GM19455 (cell line): ENCODE results near the gene NPHP4.
"Not testable (repeated sequence)": the region's sequence is repeated elsewhere in the genome, so short reads cannot be mapped to it uniquely, and the experiment has no call there.

Experiments used
- ATAC-seq: cut with Tn5 transposase; IDR thresholded peaks from one replicate; pipeline ENCODE4 v1.9.1; 2021; ENCODE audit not compliant: unreplicated experiment

NPHP4 gene

DNA sequence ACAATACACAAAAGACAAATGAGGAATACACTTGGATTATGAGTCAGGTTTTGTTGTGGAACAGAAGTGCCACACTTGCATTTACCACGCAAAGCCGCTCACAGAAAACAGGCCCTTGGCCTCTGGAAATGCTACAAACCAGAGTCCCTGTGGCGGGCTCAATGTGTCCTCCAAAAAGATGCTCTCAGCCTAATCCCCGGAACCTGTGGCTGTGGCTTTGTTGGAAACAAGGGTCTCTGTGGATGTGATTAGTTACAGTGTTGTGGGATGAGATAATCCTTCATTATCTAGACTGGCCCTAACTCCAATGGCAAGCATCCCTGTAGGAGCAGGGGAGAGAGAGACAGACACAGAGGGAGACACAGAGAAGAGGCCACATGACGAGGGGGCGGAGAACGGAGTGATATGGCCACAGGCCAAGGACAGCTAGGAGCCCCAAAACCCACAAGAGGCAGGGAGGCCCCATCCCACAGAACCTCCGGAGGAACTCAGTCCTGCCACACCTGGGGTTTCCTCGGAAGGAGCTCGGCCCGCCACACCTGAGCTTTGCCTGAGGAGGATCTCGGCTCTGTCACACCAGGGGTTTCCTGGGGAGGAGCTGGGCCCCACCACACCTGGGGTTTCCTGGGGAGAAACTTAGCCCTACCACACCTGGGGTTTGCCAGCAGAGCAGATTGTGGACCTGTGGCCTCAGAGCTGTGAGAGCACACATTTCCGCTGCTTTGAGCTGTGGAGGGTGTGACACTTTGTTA lies 55.4 kb downstream of the NPHP4 start:
- no peak for ATAC-seq

DNA sequence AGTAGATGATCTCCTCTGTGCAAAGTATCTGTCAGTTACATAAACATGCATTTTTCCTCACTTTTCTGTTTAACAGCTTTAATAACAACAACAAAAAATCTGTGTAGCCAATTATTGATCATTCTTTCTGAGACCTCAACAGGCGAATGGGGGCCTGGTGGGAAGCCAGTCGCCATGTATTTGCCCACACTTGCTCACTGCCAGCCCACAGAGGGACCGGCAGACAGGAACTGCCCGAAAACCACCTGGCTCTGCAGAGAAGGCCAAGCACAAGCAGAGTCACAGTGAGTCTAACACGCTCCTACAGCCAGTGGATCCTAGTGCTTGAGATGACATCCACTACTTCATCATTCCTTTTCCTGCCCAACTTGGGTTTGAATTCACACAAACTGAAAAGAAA lies 56.1 kb downstream of the NPHP4 start:
- no peak for ATAC-seq

DNA sequence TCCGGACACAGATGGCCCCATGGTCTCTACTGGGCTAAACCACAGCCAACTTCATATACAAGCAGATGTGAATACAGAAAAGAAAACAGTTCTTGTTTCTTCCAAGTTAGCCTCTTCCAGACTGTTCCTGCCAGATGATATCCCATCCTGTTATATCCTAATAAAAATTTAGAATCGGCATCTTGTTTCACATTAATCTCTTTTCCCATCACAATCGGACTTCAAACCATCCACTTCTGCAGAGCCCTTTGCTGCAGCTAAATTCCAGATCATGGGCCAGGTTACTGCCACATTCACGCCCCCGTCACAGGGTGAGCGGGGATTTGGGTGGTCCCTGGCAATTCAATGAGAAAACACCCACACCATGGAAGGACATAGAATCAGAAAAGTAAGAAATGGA lies 57.2 kb downstream of the NPHP4 start:
- no peak for ATAC-seq

DNA sequence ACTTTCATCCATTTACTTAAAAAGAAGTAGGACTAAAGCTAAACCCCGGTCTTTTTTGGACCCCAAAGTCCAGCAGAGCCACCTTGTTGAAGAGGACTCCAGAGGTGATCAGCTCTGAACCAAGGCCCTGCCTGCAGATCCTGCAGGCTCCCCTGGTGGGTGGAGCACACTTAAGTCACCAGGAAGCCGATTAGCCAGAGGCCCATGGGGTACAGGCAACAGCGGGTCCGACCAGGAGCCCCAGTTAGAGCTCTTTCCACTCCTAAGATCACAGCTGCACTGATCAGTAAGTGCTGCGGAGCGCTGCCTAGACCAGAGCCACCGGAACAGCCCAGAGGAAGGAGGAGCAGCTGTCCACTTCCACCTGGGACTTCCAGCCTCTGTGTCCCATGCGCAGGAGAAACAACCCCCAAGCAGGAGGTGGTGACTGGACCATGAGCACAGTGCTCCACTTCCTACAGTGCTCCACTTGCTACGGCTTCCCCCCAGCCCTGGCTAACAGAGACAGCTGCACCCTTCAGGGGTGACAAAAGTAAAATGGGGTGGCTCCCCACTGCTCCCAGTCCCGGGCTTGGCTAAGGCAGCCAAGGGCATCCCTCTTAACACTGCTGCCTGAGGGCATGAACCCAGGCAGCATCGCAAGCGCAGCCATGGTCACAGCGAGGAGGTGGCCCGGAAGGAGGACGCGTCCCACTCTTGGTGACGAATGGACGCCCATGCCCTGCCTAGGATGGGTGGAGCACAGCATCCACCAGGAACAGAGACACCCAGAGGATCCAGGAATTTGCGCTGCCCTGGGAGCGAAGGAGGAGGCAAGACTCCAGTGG lies 58.0 kb downstream of the NPHP4 start:
- no peak for ATAC-seq

DNA sequence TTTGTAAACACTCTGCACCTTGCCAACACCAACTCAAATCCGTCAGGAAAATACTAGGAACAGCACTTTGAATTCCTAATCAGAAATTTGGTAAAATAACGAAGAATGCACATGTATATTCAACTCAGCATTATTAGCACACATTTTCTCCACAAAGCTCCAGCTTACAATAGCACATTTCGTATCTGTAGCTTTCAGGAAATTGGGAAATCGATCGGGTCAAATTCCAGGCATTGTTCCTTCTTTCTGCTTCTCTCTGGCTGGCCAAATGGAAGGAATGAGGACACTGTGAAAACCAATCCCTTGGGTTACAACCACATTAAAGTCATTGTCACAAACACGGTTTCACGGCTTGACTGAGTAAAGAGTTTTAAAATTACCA lies 58.6 kb downstream of the NPHP4 start:
- no peak for ATAC-seq

DNA sequence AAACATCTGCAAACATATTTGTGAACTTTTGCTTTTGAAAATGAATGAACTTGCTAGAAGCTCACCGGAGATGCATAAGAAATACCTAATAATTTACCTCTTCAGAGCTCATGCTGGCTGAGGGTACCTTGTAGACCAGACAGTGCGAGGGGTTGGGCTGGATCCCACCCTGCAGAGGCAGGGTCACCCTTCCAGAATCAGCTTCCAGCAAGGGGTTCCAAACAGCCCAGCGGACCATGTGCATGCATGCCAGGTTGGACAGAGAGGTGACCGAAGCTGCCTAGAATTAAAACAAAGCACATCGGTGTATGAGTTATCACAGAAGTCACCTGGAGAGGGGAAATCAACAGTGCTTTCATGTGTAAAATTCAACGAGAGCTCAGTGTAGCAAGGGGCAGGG lies 59.2 kb downstream of the NPHP4 start:
- no peak for ATAC-seq

DNA sequence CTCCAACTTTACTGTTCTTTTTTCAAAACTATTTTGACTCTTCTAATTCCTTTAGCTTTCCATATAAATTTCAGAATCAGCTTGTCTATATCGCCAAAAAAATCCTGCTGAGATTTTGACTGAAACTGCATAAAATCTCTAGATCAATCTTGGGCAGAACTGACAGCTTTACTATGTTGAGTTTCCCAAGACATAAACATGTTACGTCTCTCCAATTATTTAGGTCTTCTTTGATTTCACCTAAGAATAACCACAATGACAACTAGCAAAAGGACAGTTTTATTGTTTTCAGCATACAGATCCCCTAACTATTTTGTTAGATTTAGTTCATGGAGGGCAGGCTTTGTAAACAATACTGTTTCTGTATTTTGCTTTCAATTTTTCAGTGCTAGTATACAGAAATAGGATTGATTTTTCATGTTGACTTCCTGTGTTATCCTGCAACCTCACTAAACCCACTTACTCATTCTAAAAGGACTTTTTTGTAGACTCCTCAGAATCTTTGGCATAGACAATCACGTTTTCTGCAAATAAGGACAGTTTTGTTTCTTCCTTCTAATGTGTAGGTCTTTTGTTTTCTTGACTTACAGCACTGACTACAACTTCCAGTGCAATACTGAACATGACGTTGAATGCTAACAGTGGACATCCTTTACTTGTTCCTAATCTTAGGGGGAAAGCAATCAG lies 63.4 kb downstream of the NPHP4 start:
- ATAC-seq, result no peak

DNA sequence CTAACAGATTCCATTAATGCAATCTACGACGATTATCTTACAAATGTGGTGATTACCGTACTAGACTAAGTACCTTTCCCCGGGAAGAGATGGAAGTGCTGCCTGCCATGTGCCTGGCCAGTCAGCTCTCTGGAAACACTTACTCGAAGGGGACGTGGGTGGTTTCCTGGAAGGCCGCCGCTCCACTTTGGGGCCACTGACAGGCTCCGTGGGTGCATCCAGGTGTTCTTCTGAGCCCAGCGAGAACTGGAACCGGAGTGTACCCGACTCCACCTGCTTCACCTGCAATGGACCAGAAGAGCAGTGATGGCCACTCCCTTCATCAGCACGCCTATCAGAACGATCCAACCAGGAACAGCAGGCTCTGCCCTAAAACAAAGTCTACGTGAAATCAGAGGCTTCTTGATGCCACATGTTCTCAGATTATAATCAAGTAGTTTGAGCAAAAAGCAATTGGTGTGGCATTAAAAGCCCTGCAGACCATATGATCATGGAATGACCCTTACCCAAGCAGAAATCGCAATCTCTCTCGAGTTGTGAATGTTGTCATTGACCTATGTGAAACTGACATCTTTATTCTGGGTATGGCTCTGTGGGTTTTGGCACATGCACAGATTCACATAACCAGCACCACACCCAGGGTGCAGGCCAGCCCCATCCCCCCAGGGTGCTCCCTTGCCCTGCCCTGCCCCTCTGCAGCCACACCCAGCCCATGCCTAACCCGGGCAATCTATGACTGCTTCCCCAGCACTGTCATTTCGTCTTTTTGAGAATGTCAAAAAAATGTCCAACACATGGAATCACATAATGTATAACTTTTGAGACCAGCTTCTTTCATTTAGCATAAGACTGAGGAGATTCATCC lies 64.5 kb downstream of the NPHP4 start:
- no peak for ATAC-seq

DNA sequence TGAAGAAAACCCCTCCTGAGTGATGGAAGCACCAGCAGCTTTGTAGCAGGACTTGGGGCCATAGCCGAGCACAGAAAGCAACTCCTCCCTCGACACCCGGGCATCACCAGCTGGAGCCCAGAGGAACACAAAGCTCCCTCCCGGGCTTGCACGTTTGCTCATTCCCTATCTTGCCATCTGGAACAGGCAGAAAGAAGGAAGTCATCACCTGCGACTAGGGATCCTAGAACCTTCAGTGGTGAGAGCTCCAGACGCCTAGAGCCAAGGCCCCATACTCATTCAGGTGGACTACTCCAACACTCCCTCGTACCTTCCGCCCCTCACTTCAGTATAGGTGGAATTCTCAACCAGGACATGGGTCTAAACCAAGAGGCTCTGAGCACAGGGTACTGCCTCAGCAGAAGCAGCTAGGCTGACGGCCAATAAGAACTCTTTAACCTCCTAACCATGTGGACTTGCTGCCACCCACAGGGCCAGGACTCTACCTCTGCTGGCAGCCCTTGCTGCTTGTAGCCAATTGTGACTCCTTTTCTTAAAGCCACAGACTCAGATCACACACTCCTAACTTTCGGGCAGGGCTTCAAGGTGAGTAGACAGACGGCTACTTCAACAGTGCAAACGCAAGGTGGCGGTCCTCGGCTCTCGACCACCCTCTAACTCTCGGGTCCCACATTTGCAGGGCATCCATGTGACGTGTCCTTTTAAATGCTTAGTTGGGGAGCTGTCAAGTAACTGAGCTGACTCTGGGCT lies 65.4 kb downstream of the NPHP4 start:
- no peak for ATAC-seq

DNA sequence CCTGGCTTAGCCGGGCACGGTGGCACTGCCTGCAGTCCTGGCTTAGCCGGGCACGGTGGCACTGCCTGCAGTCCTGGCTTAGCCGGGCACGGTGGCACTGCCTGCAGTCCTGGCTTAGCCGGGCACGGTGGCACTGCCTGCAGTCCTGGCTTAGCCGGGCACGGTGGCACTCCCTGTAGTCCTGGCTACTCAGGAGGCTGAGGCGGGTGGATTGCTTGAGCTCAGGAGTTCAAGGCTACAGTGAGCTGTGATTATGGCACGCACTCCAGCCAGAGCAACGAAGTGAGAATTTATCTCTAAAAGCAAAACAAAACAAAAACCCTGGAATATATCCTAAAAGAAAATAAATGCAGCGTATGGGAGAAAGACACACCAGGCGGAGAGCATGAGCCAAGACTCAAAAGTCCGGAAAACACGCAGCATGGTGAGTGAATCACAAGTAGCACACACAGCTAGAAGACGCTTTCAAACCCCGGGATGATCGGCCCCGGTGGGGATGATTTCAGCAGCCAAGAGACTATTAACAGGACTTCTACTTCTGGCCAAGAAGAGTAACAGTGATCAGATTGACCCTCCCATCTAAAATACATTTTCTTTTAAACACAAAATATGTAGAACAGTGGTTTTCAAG lies 69.4 kb downstream of the NPHP4 start:
- ATAC-seq, result not testable (repeated sequence)

DNA sequence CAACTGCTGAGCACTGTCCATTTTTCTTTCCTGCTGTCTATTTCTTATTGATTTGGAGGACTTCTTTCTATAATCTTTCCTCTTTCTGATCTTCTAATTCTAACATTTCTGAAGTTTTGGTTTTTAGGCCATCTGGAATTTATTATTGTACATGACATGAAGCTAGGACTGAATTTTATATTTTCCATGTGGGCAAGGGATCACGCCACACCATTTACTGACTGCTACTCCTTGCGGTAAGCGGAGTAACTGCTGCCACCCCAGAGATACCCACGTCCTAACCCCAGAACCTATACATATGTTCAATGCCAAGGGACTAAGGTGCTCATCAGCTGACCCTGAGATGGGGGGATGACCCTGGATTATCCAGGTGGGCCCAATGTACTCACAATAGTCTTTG lies 70.6 kb downstream of the NPHP4 start:
- ATAC-seq, result no peak

DNA sequence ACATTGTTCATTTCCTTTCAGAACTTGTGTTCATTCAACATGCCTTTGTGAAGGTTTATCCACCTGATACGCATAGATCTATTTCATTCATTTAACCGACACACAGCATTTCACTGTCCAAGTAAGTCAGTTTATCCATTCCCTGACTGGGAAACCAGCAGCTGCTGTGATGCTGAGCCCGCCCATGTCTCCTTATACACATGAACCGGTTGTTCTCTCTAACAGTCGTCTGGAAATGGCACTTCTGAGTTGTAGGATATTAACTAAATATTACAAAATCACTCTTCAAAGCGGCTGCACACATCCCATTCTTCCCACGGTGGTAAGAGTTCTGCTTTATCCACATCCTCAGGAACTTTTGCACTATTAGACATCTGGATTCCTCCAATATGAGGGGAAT lies 71.1 kb downstream of the NPHP4 start:
- ATAC-seq, result no peak

DNA sequence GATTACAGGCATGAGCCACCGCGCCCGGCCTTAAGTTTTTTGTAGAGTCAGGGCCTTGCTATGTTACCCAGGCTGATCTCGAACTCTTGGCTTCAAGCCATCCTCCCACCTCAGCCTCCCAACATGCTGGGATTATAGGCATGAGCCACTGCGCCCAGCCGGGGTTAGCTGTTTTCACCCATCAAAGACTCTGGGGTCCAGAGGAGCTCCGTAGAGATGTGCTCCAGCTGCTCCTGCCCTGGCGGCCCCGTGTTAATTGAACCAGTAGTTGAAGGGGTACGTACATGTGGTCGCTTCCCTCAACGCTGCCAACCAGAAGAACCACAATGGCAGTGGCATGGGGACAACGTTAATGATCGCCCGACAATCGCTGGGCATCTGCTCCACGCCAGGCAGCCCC lies 72.0 kb downstream of the NPHP4 start:
- ATAC-seq, result no peak

DNA sequence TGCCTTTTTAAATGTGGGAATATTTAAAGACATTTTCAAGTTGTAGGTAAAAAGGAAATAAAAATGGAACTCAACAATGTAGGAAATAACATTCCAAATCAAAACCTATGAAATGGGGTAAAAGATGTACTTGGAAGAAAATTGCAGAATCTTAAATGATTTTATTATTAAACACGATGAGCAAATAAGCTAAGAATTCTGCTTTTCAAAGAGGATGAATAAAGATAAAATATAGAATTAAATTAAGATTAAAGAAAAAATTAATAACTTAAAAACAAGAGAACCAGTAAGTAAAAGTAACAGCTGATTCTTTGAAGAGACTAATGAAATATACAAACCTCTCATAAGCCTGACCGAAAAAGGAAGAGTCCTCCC lies 74.0 kb downstream of the NPHP4 start:
- no peak for ATAC-seq

DNA sequence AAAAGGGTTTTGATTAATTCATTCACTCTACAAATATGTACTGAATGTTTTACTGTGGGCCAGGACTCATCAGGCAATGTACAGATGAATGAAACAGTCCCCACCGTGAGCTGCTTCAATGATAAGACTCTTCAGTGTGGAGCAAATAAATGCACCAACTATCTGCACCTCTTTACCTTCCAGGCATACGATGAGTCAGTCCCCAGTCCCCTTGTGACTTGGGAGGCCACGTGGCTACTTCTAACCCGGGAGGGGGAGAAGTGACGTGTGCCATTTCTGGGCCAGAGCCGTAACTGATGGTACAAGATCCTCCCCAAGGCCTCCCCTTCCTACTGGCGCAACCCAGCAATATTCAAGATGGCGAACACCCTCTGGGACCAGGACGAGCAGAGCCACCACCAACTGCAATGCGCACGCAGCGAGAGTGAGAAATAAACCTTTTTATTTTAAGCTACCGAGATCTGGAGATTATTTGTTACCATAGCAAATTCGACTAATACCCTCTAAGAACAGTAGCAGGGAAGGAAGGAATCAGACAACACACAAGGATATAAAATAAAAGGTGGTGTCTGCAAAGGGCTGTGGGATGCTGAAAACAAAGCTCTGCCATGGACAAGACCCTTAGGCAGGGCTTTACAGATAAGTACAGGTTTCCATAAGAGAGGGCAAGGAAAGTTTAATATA lies 74.5 kb downstream of the NPHP4 start:
- no peak for ATAC-seq

DNA sequence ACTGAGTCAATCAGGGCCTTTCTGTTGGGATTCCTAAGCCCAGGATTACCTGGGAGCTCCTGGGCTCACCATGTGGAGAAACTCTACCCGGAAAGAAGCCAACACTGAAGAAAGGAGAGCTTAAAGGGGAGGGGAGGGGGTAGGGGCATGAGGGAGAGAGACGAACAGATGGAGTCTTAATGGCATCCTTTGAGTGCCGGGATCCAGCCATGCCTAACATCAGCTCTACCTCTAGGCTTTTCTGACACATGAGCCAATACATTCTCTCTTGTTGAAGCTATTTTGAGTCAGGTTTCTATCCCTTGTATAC lies 75.0 kb downstream of the NPHP4 start:
- no peak for ATAC-seq

DNA sequence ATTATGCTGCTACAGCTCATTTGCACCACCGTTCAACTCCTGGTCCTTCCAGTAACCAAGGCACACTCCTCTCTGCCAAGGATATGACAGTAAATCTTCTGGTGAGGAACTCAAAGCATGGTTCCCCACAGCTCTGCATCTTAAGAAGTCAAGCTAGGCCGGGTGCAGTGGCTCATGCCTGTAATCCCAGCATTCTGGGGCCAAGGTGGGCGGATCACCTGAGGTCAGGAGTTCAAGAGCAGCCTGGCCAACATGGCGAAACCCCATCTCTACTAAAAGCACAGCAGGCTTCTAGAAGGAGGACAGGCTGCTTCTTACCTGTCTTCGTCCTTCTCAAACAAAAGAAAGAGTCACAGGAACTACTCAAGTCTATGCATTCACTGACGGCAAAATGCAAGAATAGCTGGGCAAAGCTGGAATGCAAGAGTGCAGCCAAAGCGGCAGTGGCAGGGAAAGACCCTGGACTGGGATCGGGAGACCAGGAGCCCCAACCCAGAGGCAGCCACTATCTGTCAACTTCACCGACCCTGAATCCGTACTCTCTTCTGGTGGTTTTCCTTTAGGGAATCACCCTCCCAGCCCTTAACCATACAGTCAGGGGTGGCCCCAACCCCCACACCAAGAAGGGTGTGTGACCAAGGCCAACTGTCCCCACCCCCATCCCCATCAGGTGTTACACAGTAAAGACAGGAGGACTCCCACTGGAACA lies 75.5 kb downstream of the NPHP4 start:
- ATAC-seq, result no peak

DNA sequence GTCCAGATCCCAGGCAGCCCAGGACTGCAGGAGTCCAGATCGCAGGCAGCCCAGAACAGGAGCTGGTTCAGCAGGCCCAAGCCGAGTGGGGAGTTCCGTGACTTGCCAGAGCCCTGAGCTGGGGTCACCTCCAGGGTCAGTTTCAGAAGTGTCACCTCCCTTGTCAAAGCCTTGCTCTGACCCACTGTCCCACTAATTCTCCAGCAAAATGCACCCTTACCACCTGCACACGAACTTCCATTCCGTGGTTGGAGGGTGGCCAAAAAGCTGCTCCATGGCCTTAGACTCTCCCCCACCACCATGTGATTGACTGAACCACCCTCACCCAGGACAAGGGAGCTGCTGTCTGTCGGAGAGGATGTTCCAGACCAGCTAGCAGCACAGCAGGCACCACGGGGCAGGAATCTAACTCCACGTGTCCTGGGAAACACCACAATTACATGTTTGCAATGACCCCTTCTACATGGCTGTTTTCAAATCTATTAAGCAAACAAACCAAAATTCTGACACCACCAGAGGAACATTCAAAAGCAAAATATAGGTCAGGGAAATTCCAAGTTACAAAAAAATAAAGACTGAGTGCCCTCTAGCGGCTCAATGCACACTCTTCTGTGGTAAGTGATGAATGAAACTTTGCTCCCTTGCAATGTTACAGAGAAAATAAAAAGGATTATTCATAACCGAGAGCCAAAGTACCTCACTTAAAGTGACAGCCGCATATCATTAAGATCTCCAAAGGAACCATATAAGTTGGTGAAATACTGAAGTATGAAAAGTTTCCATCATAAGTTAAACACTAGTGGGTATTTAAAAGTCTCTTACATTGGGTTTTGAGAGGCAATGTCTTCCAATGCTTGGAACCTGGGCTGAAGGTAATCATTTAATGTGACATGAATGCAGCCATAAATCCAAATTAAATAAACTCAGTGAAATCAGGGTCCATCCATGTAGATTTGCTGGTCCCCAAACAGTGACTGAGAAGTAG lies 76.3 kb downstream of the NPHP4 start:
- no peak for ATAC-seq
